Measurements from ENCODE around the gene NDUFS7.

- TF ChIP-seq, protein P1, sequence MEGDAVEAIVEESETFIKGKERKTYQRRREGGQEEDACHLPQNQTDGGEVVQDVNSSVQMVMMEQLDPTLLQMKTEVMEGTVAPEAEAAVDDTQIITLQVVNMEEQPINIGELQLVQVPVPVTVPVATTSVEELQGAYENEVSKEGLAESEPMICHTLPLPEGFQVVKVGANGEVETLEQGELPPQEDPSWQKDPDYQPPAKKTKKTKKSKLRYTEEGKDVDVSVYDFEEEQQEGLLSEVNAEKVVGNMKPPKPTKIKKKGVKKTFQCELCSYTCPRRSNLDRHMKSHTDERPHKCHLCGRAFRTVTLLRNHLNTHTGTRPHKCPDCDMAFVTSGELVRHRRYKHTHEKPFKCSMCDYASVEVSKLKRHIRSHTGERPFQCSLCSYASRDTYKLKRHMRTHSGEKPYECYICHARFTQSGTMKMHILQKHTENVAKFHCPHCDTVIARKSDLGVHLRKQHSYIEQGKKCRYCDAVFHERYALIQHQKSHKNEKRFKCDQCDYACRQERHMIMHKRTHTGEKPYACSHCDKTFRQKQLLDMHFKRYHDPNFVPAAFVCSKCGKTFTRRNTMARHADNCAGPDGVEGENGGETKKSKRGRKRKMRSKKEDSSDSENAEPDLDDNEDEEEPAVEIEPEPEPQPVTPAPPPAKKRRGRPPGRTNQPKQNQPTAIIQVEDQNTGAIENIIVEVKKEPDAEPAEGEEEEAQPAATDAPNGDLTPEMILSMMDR (IDR thresholded peaks at IDR 0.05): no peak
- TF ChIP-seq POLR2A (IDR thresholded peaks at IDR 0.05): no peak
These were observed 21.1 kb upstream of the NDUFS7 start for GRCh38 chr19:1362387-1363257.

Measured in esophagus squamous epithelium (tissue), 4 donors.